HG02610 (cell line): ENCODE data around the gene SLC19A1.

Experiments
- ATAC-seq: cut with Tn5 transposase; IDR thresholded peaks from one replicate; pipeline ENCODE4 v1.9.1; 2021; ENCODE audit warnings: mild to moderate bottlenecking, moderate library complexity; ENCODE audit not compliant: unreplicated experiment

Gene SLC19A1

DNA sequence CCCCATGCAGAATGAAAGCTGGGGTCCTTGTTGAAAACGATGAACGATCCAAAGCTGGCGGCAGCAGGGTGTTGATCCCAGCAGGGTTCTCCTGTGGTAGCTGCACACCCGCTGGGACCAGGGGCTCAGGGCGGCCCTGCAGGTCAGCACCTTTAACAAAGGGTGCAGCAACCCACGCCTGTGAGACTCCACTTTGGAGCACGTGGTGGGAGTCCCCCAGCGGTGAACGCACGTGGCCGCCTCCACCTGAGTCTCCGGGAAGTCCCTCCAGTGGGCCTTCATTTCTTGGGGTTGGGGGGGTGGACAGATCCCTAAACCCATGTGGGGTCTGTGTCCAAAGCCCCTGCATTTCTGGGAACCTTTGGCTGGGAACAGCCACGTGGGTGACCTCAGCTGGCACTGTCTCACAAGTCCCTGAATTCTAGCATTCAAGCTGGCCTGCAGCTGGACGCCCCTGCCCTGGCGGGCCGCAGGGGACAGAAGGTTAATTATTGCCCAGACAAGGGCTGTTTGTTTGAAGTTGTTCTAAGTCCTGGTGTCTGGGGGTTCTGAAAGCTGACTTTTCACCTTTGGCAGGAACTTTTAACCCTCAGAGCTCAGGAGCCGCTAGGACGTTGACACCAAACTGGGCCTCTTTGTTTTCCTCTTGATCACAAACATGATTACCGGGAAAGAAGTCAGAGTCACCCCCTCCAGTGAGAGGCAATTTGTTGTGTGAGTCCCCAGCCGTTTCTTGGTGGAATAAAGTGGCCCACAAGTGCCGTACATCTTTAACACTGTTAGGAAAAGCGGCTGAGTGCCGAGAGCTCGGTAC lies 72.8 kb downstream of the SLC19A1 start:
- no peak for ATAC-seq

DNA sequence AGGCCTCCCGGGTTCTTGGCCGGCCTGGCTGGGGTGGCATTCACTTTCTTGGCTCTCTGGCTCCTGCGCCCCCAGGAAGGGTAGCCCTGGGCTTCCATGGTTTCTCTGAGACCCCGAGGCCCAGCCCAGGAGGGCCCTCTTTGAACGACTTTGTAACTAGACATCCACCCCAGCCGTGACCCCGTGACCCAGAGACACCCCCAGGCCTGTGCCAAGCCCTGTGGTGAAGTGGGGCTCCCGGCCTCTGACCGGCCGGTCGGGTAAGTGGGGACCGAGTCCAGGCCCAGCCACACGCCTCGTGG lies 73.3 kb downstream of the SLC19A1 start:
- no peak for ATAC-seq

DNA sequence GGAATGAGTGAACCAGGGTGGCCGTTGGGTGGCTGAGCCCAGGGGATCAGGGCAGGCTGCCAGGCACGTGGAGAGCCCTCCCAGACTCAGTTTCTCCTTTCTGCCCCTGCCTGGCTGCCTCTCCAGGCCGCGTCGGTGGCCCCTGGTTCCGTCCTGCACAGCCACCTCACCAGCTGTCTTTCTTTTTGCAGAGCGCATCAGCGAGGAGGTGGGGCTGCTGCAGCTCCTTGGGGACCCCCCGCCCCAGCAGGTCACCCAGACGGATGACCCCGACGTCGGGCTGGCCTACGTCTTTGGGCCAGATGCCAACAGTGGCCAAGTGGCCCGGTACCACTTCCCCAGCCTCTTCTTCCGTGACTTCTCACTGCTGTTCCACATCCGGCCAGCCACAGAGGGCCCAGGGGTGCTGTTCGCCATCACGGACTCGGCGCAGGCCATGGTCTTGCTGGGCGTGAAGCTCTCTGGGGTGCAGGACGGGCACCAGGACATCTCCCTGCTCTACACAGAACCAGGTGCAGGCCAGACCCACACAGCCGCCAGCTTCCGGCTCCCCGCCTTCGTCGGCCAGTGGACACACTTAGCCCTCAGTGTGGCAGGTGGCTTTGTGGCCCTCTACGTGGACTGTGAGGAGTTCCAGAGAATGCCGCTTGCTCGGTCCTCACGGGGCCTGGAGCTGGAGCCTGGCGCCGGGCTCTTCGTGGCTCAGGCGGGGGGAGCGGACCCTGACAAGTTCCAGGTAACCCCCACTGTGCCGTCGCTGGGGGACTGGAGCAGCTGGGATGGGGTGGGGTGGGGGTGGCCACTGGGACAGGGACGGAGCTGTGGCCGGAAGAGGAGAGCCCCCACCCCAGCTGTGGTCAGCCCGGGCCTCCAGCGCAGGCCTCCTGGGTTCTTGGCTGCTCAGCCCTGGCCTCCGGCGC lies 73.9 kb downstream of the SLC19A1 start:
- no peak for ATAC-seq

DNA sequence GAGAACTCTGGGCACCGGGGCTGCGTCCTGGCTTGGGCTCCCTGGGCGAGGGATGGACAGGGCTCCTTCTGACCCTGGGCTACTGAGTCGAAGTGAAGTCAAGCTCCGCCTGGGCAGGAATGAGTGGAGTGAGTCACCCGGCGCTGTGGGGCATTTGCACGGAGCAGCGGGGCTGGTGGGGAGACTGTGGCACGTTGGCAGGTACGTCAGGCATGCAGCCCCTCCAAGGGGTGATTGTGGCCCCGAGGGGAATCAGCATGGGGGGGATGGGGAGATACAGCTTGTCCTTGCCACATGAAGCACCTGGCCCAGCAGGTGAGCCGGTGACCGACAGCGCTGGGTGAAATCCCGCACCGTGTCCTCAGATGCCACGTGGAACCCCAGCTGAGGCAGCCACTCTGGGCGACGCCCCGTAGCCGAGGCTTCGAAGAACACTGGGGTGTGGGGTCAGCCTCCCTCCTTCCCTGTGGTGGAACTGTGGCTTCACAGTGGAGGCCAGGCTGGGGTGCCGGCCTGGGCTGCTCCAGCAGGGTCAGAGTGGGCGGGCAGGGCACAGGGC lies 74.9 kb downstream of the SLC19A1 start:
- ATAC-seq: no peak

DNA sequence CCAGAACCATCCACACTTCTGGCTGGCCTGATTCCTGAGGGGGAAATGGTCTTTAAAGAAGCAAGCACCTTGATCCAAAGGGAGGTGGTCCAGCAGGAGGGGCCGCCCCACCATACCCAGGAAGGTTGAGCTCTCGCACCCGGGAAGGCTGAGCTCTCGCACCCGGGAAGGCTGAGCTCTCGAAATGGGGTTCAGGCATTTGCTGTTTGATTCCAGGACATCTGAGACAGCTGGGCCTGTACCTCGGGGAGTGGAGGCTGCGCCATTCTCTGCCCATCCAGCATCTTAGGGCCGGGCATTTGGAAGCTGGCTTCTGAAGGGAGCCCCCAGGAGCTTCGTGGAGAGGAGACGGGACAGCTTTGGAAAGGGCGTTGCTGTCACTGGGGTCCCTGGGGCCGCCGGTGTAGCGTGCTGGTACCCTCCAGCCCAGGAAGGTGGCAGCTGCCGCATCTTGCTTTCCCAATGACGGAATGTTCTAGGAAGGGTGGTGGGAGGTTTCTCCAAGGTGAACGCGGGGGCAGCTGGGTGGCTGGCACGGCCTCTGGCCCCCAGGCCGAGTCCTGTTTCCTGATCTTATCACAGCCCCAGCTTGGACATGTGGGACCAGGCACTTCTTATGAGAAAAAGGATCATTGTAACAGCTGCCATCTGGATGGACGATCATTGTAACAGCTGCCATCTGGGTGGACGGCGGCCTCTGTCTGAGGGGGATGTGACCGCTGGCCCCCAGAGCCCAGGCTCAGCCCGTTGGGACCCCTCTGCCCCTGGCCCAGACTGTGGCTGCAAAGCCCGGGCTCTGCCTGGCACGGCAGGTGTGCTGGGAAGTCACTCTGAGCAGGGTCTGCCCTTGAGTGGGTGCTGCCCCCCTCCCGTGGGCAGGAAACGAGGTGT lies 75.7 kb downstream of the SLC19A1 start:
- ATAC-seq: no peak

GRCh38 chr21:45465611-45466329 lies 76.5 kb downstream of the SLC19A1 start:
- ATAC-seq: no peak

DNA sequence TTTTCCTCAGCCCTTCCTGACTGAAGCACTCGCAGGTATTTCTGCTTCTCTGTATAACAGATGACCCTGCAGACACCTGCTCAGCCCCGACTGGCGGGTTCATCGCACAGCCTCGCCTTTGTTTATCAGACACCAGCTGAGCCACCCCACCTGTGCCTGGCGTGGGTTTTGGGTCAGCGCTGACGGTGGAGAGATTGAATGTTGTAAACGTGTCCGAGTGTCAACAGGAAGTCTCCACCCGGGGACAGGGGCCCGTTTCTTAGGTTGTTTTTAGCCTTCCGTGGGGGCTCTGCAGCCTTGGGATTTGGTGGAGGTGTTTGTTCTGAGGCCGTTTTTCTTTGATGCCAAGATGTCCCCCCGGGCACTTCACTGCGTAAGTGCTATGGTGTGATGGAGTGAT lies 77.1 kb downstream of the SLC19A1 start:
- ATAC-seq: no peak

DNA sequence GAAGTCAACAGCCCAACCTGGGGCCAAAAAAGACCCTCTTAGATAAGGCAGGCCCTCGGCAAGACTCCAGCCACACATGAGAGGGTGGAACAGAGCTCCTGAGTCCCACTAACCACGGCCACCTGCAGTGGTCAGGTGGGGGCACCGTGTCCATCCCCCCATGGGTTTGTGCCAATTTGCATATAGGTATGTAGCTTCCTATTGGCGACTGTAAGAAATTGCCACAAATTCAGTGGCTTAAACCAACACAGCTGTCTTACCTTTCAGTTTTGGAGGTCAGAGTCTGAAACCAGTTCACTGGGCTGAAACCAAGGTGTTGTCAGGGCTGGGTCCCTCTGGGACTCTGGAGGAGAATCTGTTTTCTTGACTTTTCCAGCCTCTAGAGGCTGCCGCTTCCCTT lies 77.9 kb downstream of the SLC19A1 start:
- no peak for ATAC-seq

DNA sequence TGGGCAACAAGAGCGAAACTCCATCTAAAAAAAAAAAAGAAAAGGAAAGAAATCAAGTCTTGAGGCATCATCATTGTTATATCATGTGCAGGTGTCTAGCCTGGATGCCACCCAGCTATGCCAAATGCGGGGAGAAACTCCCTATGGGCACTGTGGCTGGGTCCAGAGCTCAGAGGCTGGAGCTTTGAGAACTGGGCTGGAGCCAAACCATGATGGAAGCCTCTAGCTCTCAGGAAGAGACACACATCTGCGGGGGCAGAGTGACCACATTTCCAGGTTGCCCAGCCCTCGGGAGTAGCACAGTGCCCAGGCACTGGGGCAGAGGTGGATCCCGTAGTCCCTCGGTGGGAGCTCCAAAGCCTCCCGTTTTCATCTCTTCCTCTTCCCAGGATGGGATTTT lies 78.4 kb downstream of the SLC19A1 start:
- ATAC-seq: no peak

- no peak for ATAC-seq
Observed at GRCh38 chr21:45461806-45462341, 80.4 kb downstream of the SLC19A1 start.

GRCh38 chr21:45461369-45461750 lies 80.9 kb downstream of the SLC19A1 start:
- no peak for ATAC-seq

DNA sequence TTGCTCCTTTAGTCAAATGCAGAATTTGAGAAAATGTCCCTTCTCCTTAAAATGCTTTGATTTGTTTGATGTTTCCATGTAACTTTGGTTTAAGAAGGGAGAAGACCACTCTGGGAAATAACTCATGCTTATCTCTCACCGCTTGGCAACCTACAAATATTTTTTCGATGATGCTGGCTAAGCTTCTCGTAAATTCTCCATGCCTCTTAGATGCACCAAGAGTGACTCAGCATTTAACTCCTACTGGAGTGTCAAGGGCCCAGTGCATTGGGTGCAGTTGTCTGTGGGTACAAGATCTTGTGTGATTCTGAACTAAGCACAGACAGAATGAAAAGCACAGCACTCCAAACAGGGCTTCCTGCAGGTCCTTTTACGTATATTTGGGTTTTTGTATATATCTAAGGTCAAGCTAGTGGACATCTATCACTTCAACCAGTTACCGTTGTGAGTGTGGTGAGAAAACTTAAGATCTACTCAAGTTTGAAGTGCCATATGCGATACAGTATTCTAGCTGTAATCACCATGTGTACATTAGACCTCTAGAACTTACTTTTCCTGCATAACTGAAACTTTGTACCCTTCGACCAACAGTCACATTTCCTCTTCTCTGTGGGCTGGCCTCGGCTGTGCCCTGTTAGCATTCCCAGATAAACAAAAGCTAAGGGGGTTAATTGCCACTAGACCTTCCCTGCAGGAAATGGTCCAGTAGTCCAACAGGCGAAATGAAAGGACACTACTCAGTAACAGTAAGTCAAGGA lies 81.5 kb downstream of the SLC19A1 start:
- ATAC-seq: no peak

GRCh38 chr21:45460011-45460565 lies 82.2 kb downstream of the SLC19A1 start:
- no peak for ATAC-seq

DNA sequence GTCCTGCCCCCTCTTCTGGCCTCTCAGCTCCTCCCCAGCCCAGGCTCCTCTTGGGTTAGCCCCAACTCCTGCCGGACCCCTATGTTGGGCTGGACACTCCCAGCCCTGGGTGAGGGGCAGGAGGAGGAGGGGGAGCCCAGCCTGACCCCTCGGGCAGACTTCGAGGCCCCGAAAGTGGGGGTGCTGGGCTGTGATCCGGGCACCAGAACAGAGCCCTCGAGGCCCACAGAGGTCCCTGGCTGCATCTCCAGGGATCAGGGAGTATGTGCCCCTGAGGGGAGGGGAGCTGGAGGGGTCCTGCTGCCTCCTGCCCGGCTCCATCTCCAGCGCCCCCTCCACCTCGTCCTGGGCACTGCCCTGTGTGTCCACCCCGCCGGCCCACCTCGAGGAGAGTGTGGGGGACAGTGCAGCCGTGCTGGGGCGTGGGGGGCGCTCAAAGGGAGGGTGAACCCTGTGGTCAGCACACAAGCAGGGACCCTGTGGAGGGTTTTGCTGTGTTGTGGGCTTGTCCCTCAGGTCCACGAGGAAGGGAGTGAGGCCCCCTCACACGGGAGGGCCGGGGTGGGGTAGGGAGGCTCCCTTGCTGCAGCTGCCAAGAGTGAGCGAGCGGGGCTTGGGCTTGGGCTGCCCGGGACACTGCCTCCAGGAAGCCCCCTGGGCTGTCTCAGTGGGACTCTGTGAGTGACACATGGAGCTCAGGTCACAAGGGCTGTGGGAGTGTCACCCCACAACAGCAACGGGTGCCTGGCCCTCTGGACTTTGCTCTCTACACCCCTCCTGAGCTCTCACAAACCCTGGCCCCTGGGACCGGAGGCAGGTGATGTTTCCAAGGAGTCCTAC lies 82.8 kb downstream of the SLC19A1 start:
- ATAC-seq: no peak

GRCh38 chr21:45458281-45459170 lies 83.7 kb downstream of the SLC19A1 start:
- ATAC-seq: no peak

DNA sequence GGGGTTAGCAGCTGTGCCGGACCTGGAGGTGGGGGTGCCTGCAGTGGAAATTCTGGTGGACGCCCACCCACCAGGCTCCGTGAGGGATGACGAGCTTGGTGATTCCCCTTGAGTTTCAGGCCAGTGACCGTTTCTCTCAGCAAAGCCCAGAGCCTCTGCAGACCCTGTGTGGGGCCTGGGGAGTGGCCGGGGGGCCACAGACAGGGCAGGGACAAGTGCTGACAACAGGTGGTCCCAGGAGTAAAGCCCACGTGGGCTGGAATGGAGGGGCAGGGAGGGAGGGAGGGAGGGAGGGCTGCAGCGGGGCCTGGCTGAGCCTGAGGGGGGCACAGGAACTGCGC lies 84.4 kb downstream of the SLC19A1 start:
- no peak for ATAC-seq

DNA sequence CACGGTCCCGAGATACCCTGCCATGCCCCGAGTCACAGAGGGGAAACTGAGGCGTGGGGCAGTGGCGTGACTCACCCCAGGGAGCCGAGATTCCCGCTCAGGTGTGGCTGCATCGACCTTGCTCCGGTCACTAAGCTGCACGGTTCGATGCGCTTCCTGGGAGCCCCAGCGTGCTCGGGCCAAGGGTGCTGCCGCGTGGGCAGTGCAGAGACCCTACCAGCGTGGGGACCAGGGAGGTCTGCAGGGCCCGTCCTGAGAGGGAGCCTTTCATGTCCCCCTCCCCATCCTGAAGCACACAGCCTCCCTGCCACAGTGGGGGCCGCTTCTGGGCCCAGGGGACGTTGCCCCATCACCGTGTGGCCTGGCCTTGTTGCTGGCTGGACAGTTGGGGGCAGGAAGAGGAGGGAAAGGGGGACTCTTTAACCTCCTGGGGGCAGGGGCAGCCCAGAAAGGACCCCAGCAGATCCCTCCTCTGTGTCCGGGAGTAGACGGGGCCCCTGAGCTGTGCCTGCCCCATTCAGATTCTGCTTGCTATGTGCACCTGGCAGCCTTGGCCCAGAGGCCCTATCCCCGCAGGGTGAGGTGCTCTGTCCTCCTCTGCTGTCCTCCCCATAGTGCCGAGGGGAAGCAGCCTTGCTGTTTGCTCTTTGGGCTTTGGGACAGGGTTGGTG lies 84.9 kb downstream of the SLC19A1 start:
- ATAC-seq: no peak
